GM13977 (cell line): ENCODE measurements around the gene NUDT21.

ENCODE experiments used
- DNase-seq: peaks from one replicate; pipeline ENCODE4 v3.0.0; 2012; ENCODE audit warnings: low spot score
- CTCF ChIP-seq: IDR thresholded peaks from 2 replicates; pipeline ENCODE4 v1.5.1; 2012; ENCODE audit warnings: mild to moderate bottlenecking, control low read depth; ENCODE audit not compliant: insufficient read depth; ENCODE audit errors: extremely low read depth, missing control alignments
- in situ Hi-C: fragments of 300-500 bp; cut with MboI; formaldehyde crosslinking; loops from one replicate; pipeline ENCODE4 v1.12.0; 2022; ENCODE audit warnings: low sequenced_read_pairs, low pct_unique_long_range_greater_than_20kb, mixed read lengths, inconsistent platforms; ENCODE audit not compliant: unreplicated experiment

Gene NUDT21

GRCh38 chr16:56420613-56421012 is 30.5 kb downstream of the NUDT21 start:
- TF ChIP-seq CTCF, result no peak
- in situ Hi-C loops, result no loop called here
- DNase-seq, result no peak

- no peak for DNase-seq
- TF ChIP-seq CTCF, result no peak
- in situ Hi-C loops, result no loop called here
These were observed 31.2 kb downstream of the NUDT21 start for GRCh38 chr16:56419740-56420548.

- no peak for TF ChIP-seq CTCF
- DNase-seq, result no peak
- in situ Hi-C loops, result no loop called here
These were observed 34.0 kb downstream of the NUDT21 start for GRCh38 chr16:56417138-56417537.

GRCh38 chr16:56415875-56416274 is 35.3 kb downstream of the NUDT21 start:
- no peak for DNase-seq
- in situ Hi-C loops, result no loop called here
- no peak for TF ChIP-seq CTCF

- no peak for TF ChIP-seq CTCF
- no peak for DNase-seq
- in situ Hi-C loops, result no loop called here
These were observed 36.8 kb downstream of the NUDT21 start for GRCh38 chr16:56414366-56414765.

GRCh38 chr16:56413381-56413780 is 37.8 kb downstream of the NUDT21 start:
- TF ChIP-seq CTCF, result no peak
- no peak for DNase-seq
- in situ Hi-C loops, result no loop called here

- DNase-seq, result no peak
- in situ Hi-C loops, result no loop called here
- TF ChIP-seq CTCF, result no peak
These were observed 39.5 kb downstream of the NUDT21 start for GRCh38 chr16:56411624-56412023.
